Stimulated activated naive CD8-positive, alpha-beta T cell treated with anti-CD3 and anti-CD28 coated beads, Interleukin-15, Interleukin-2, amounts not matched to agents 100 U/mL and 50 U/mL, for 24 hours (primary cell): ENCODE measurements around the gene ST6GALNAC3.
"Not testable (repeated sequence)": the region's sequence is repeated elsewhere in the genome, so short reads cannot be mapped to it uniquely, and the experiment has no call there.

ENCODE experiments used
- ATAC-seq: fragments of 150-1000 bp; cut with Tn5 transposase; one replicate; pipeline ENCODE4 v1.10.0; 2021
- DNase-seq: peaks from one replicate; pipeline ENCODE4 v3.0.0; 2021

Gene ST6GALNAC3

GRCh38 chr1:76341816-76342215 lies 267.3 kb downstream of the ST6GALNAC3 start:
- ATAC-seq: not testable (repeated sequence)

GRCh38 chr1:76343356-76343755 lies 268.8 kb downstream of the ST6GALNAC3 start:
- no peak for ATAC-seq
- DNase-seq: no peak

More at GRCh38 chr1:76341816-76342215, 267.3 kb downstream of the ST6GALNAC3 start:
- not testable (repeated sequence) for DNase-seq

GRCh38 chr1:76351655-76352054 lies 277.1 kb downstream of the ST6GALNAC3 start:
- no peak for DNase-seq
- no peak for ATAC-seq

GRCh38 chr1:76352741-76353435 lies 278.3 kb downstream of the ST6GALNAC3 start:
- ATAC-seq: no peak
- DNase-seq: no peak

- no peak for DNase-seq
- ATAC-seq: no peak
Observed at GRCh38 chr1:76354236-76354635, 279.7 kb downstream of the ST6GALNAC3 start.

- ATAC-seq (no peak), DNase-seq (no peak)
Observed at GRCh38 chr1:76366726-76367125, 292.2 kb downstream of the ST6GALNAC3 start.

GRCh38 chr1:76371941-76372340 lies 297.4 kb downstream of the ST6GALNAC3 start:
- no peak for DNase-seq
- no peak for ATAC-seq

GRCh38 chr1:76374086-76374485 lies 299.5 kb downstream of the ST6GALNAC3 start:
- no peak for ATAC-seq
- DNase-seq: no peak

GRCh38 chr1:76377247-76377646 lies 302.7 kb downstream of the ST6GALNAC3 start:
- ATAC-seq (no peak), DNase-seq (no peak)

GRCh38 chr1:76379506-76379905 lies 305.0 kb downstream of the ST6GALNAC3 start:
- DNase-seq (no peak), ATAC-seq (no peak)

GRCh38 chr1:76381450-76382097 lies 307.0 kb downstream of the ST6GALNAC3 start:
- no peak for ATAC-seq
- no peak for DNase-seq

- DNase-seq (no peak), ATAC-seq (no peak)
Observed at GRCh38 chr1:76388261-76388660, 313.7 kb downstream of the ST6GALNAC3 start.

GRCh38 chr1:76390456-76390855 lies 315.9 kb downstream of the ST6GALNAC3 start:
- DNase-seq (no peak), ATAC-seq (no peak)

- ATAC-seq: no peak
- no peak for DNase-seq
Observed at GRCh38 chr1:76395059-76395458, 320.5 kb downstream of the ST6GALNAC3 start.

GRCh38 chr1:76402128-76402527 lies 327.6 kb downstream of the ST6GALNAC3 start:
- no peak for DNase-seq
- ATAC-seq: no peak

GRCh38 chr1:76408303-76408702 lies 333.8 kb downstream of the ST6GALNAC3 start:
- DNase-seq (no peak), ATAC-seq (no peak)

GRCh38 chr1:76410499-76410898 lies 336.0 kb downstream of the ST6GALNAC3 start:
- no peak for DNase-seq
- ATAC-seq: no peak

GRCh38 chr1:76418531-76418930 lies 344.0 kb downstream of the ST6GALNAC3 start:
- no peak for ATAC-seq

GRCh38 chr1:76419603-76420002 lies 345.1 kb downstream of the ST6GALNAC3 start:
- ATAC-seq: no peak

More at GRCh38 chr1:76418531-76418930, 344.0 kb downstream of the ST6GALNAC3 start:
- no peak for DNase-seq

GRCh38 chr1:76425201-76426145 lies 350.9 kb downstream of the ST6GALNAC3 start:
- ATAC-seq (no peak), DNase-seq (no peak)

More at GRCh38 chr1:76419603-76420002, 345.1 kb downstream of the ST6GALNAC3 start:
- DNase-seq: no peak

GRCh38 chr1:76426606-76427005 lies 352.1 kb downstream of the ST6GALNAC3 start:
- DNase-seq (no peak), ATAC-seq (no peak)

GRCh38 chr1:76428028-76428427 lies 353.5 kb downstream of the ST6GALNAC3 start:
- DNase-seq (no peak), ATAC-seq (no peak)

- DNase-seq (no peak), ATAC-seq (no peak)
Observed at GRCh38 chr1:76430531-76430930, 356.0 kb downstream of the ST6GALNAC3 start.
